ENCODE measurements around the gene INO80C. TPM values are rescaled to one million over a fixed set of nuclear protein-coding genes. Genes with fewer than 3 reads are reported as not detected.

Gene INO80C
- total RNA-seq, 1 donor from 2014 or later, result 24.9 TPM

DNA sequence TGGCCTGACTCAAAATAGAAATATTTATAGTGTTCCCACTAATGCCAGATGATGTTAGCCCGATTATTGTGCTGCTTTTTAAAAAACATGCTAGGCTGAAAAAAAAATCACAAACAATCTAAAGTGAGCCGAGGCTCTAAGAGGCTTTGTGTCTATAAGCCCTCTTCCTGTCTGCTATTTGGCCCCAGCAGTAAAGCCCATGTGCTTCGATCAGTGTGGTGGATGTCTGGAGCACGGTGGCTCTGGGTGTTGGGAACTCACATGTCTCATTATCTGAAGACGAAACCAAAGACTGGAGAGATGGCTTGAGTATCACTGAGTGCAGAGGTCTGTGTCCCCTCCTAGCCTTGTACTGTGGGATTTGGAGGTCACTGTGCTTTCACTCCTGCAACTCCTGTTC is 55.1 kb downstream of the INO80C start:
- no peak for DNase-seq
- ATAC-seq, result no peak
- intact Hi-C loops (cut with micrococcal nuclease), result no loop called here

GRCh38 chr18:35441857-35442595 is 55.7 kb downstream of the INO80C start:
- ATAC-seq, result no peak
- intact Hi-C loops (cut with micrococcal nuclease), result no loop called here
- no peak for DNase-seq

DNA sequence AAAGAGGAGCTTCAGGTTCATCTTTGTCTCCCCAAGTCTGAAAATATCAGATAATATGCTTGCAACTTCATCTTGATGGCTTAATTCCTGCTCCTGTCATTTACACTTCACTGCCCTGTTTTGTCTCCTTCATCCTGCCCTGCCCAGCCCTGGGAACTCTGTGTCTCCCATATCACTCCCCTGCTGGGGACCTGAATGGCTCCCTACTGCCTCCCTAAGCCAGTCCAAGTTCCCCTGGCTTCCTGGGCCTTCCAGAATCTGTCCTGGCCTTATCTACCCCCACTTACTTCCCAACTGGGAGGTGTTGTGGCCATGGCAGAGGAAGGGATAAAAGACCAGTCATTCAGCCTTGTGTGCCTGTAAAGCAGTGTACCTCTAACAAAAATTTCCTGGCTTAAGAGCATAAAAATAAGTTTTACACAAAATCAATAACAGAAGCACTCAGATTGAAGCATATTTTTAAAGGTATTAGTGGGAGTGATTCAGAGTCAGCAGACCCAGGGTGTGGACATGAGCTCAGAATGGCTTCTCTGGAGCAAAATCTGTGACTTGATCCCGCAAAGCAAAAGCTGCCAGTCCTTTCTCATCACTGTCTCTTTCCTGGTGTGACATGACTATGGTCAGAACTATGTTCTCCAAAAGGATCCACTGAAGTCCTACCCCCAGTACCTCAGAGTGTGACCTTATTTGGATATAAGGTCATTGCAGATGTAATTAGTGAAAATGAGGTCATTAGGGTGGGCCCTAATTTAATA is 59.1 kb downstream of the INO80C start:
- no peak for ATAC-seq

GRCh38 chr18:35437836-35438235 is 59.9 kb downstream of the INO80C start:
- ATAC-seq, result no peak
- intact Hi-C loops (cut with micrococcal nuclease), result no loop called here

More for the DNA sequence above, 59.1 kb downstream of the INO80C start:
- intact Hi-C loops (cut with micrococcal nuclease), result no loop called here
- no peak for DNase-seq

DNA sequence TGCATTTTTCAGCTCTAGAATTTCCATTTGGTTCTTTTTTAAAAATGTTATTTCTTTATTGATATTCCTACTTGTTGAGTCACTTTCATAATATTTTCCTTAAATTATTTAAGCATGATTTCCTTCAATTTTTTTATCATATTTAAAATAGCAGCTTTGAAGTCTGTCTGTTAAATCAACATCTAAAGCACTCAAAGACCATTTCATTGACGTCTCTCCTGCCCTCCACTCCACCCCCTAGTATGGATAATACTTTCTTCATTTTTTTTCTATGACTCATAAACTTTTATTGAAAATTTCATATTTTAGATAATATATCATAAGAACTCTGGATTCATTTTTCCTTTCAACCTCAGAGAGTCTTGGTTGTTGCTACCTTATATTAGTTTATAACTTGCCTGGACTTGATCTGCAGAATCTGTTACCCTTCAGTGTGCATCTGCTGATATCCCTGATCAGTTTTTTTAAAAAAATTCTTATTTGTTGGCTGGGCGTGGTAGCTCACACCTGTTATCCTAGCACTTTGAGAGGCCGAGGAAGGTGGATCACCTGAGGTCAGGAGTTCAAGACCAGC is 61.6 kb downstream of the INO80C start:
- ATAC-seq, result no peak
- DNase-seq, result no peak
- intact Hi-C loops (cut with micrococcal nuclease), result no loop called here

More at GRCh38 chr18:35437836-35438235, 59.9 kb downstream of the INO80C start:
- DNase-seq, result no peak

DNA sequence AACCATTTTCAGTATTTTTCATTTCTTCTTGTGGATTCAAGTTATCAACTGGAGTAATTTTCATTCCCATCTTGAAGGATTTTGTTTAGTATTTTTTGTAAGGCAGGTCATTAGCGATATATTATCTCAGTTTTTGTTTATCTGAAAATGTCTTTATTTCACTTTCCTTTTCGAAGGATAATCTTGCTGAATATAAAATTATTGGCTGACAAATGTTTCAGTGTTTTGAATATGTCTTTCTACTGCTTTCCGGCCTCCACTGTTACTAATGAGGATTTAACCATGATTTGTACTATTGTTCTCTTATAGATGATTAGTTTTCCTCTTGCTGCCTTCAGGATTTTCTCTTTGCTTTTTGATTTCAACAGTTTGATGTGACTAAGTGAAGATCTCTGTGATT is 62.4 kb downstream of the INO80C start:
- intact Hi-C loops (cut with micrococcal nuclease), result no loop called here
- DNase-seq, result no peak
- ATAC-seq, result no peak

- no peak for DNase-seq
- intact Hi-C loops (cut with micrococcal nuclease), result no loop called here
- peak; percentile 58 for ATAC-seq
Measured at GRCh38 chr18:35432565-35433001, 65.2 kb downstream of the INO80C start.

GRCh38 chr18:35431374-35431741 is 66.4 kb downstream of the INO80C start:
- no peak for ATAC-seq
- DNase-seq, result no peak
- intact Hi-C loops (cut with micrococcal nuclease), result no loop called here

GRCh38 chr18:35430721-35431373 is 66.9 kb downstream of the INO80C start:
- intact Hi-C loops (cut with micrococcal nuclease), result no loop called here
- no peak for DNase-seq
- ATAC-seq, result no peak

GRCh38 chr18:35426786-35427185 is 71.0 kb downstream of the INO80C start:
- ATAC-seq (no peak), DNase-seq (no peak)
- intact Hi-C loops (cut with micrococcal nuclease), result no loop called here

DNA sequence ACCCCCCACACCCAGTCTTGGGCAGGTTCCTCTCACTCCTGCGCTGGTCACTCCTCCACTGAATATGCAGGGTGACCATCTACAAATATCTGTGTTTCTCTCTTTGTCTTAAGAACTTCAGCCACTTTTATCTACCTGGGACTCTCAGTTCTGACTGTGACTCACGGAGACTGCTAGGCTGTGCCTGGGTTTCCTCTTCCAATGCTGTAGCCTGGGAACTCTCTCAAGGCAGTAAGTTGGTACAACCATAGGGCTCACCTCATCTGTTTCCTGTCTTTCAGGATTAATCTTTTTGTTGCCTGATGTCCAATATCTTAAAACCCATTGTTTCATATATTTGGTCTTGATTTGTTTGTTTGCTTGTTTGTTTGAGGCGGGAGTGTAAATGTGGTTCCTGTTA is 73.4 kb downstream of the INO80C start:
- intact Hi-C loops (cut with micrococcal nuclease), result no loop called here
- DNase-seq, result no peak
- no peak for ATAC-seq

DNA sequence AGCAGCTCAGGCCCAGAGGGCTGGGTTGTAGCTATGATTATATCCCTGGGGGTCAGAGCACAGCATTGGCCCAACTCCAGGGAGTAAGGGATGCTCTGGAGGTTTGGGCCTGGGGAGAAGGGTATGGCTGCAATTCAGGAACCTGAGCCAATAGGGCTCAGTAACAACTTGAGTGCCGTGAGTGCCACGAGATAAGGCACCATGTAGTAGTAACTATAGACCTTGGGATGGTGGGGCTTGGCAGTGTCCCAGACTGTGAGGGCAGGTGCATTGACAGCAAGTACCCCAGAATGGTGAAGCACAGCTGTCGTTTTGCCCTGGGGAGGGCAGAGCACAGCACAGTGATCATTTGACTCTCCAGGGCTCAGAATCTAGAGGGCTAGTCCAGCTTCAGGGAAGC is 75.5 kb downstream of the INO80C start:
- DNase-seq, result peak; percentile 31
- intact Hi-C loops (cut with micrococcal nuclease), result no loop called here
- peak; percentile 70 for ATAC-seq

- no peak for ATAC-seq
- no peak for DNase-seq
- intact Hi-C loops (cut with micrococcal nuclease), result no loop called here
Measured at GRCh38 chr18:35418610-35419009, 79.2 kb downstream of the INO80C start.

Other genes with a start within 250 kb of the INO80C start
- 13.2 TPM for gene ZSCAN30, start 207.7 kb downstream of the INO80C start, total RNA-seq
- gene ZNF24, start 153.5 kb downstream of the INO80C start, total RNA-seq, result 53.6 TPM
- gene ZNF396, start 120.6 kb downstream of the INO80C start, total RNA-seq, result 0.62 TPM
- gene GALNT1, start 83.8 kb upstream of the INO80C start, total RNA-seq, result 47.0 TPM